H9 (cell line): Measurements from ENCODE around the gene DCLRE1A. TPM values are rescaled to one million over a fixed set of nuclear protein-coding genes. Genes with fewer than 3 reads are reported as not detected.

Experiments used
- DNase-seq: peaks from one replicate; pipeline ENCODE4 v3.0.0-alpha.2; 2017
- H2AFZ ChIP-seq: one replicate; pipeline ENCODE4 v1.6.1; 2013; ENCODE audit warnings: mild to moderate bottlenecking, low read length, control low read depth, moderate library complexity
- H2AK5ac ChIP-seq: 2 replicates; pipeline ENCODE4 v1.6.1; 2013; ENCODE audit warnings: low read length, control low read depth, mixed read lengths; ENCODE audit not compliant: insufficient read length
- H2BK120ac ChIP-seq: one replicate; pipeline ENCODE4 v1.6.1; 2013; ENCODE audit warnings: low read depth, mild to moderate bottlenecking, low read length, control low read depth, inconsistent platforms; ENCODE audit not compliant: poor library complexity, severe bottlenecking
- H2BK12ac ChIP-seq: 2 replicates; pipeline ENCODE4 v1.6.1; 2013; ENCODE audit warnings: low read length, control low read depth, mixed read lengths, low read depth; ENCODE audit not compliant: insufficient read length
- H2BK15ac ChIP-seq: 2 replicates; pipeline ENCODE4 v1.6.1; 2013; ENCODE audit warnings: low read depth, low read length, control low read depth
- H2BK20ac ChIP-seq: one replicate; pipeline ENCODE4 v1.6.1; 2013; ENCODE audit warnings: low read depth, mild to moderate bottlenecking, low read length, control low read depth, inconsistent platforms; ENCODE audit not compliant: poor library complexity, severe bottlenecking
- H2BK5ac ChIP-seq: 2 replicates; pipeline ENCODE4 v1.6.1; 2013; ENCODE audit warnings: low read length, control low read depth, mixed read lengths; ENCODE audit not compliant: insufficient read length
- H3K14ac ChIP-seq: 2 replicates; pipeline ENCODE4 v1.6.1; 2013; ENCODE audit warnings: low read length, control low read depth; ENCODE audit not compliant: insufficient read depth
- H3K18ac ChIP-seq: 2 replicates; pipeline ENCODE4 v1.6.1; 2013; ENCODE audit warnings: low read depth, mild to moderate bottlenecking, mixed read lengths, low read length, control low read depth; ENCODE audit not compliant: insufficient read length
- H3K23ac ChIP-seq: 2 replicates; pipeline ENCODE4 v1.6.1; 2013; ENCODE audit warnings: low read length, control low read depth, mixed read lengths, low read depth; ENCODE audit not compliant: insufficient read length
- H3K23me2 ChIP-seq: 2 replicates; pipeline ENCODE4 v1.6.1; 2013; ENCODE audit warnings: low read depth, mild to moderate bottlenecking, mixed read lengths, low read length, control low read depth; ENCODE audit not compliant: insufficient read length, poor library complexity, severe bottlenecking
- H3K27ac ChIP-seq: 2 replicates; pipeline ENCODE4 v1.5.1; 2013; ENCODE audit warnings: low read length, control low read depth, mixed read lengths, low read depth; ENCODE audit not compliant: insufficient read length
- H3K27me3 ChIP-seq: 2 replicates; pipeline ENCODE4 v1.6.1; 2013; ENCODE audit warnings: low read length, control low read depth, inconsistent platforms; ENCODE audit not compliant: insufficient read depth
- H3K4ac ChIP-seq: 2 replicates; pipeline ENCODE4 v1.6.1; 2013; ENCODE audit warnings: low read depth, mild to moderate bottlenecking, control low read depth, inconsistent platforms, low read length, moderate library complexity
- H3K4me1 ChIP-seq: 2 replicates; pipeline ENCODE4 v1.6.1; 2013; ENCODE audit warnings: low read length, control low read depth, inconsistent platforms; ENCODE audit not compliant: insufficient read depth
- H3K4me2 ChIP-seq: 2 replicates; pipeline ENCODE4 v1.6.1; 2013; ENCODE audit warnings: low read length, control low read depth, mixed read lengths; ENCODE audit not compliant: insufficient read length, insufficient read depth
- H3K56ac ChIP-seq: 2 replicates; pipeline ENCODE4 v1.6.1; 2013; ENCODE audit warnings: low read depth, mild to moderate bottlenecking, mixed read lengths, low read length, control low read depth; ENCODE audit not compliant: insufficient read length
- H3K79me1 ChIP-seq: 2 replicates; pipeline ENCODE4 v1.6.1; 2013; ENCODE audit warnings: low read depth, mild to moderate bottlenecking, moderate library complexity, low read length, control low read depth, inconsistent platforms; ENCODE audit not compliant: insufficient read depth, poor library complexity, severe bottlenecking
- H3K79me2 ChIP-seq: 2 replicates; pipeline ENCODE4 v1.6.1; 2013; ENCODE audit warnings: low read length, control low read depth, inconsistent platforms; ENCODE audit not compliant: insufficient read depth
- H3K9ac ChIP-seq: 2 replicates; pipeline ENCODE4 v1.6.1; 2013; ENCODE audit warnings: low read length, control low read depth, mixed read lengths; ENCODE audit not compliant: insufficient read length; ENCODE audit errors: extremely low read depth
- H3K9me3 ChIP-seq: one replicate; pipeline ENCODE4 v1.6.1; 2013; ENCODE audit warnings: low read depth, low read length, inconsistent platforms; ENCODE audit not compliant: control insufficient read depth
- H3T11ph ChIP-seq: one replicate; pipeline ENCODE4 v1.6.1; 2013; ENCODE audit warnings: mild to moderate bottlenecking, low read length, control low read depth, inconsistent platforms
- H4K20me1 ChIP-seq: one replicate; pipeline ENCODE4 v1.6.1; 2013; ENCODE audit not compliant: control insufficient read depth, insufficient read length, insufficient read depth
- H4K5ac ChIP-seq: 2 replicates; pipeline ENCODE4 v1.6.1; 2013; ENCODE audit warnings: low read depth, mild to moderate bottlenecking, mixed read lengths, low read length, control low read depth; ENCODE audit not compliant: insufficient read length
- H4K8ac ChIP-seq: replicated peaks from 2 replicates; pipeline ENCODE4 v1.6.1; 2013; ENCODE audit warnings: low read length, control low read depth, mixed read lengths, low read depth; ENCODE audit not compliant: insufficient read length
- H4K91ac ChIP-seq: 2 replicates; pipeline ENCODE4 v1.6.1; 2013; ENCODE audit warnings: low read depth, mild to moderate bottlenecking, moderate library complexity, mixed read lengths, low read length, control low read depth; ENCODE audit not compliant: insufficient read length
- H3K27ac Mint-ChIP-seq, 3 experiments: 2 replicates in 2 of 3; 3 replicates in 1 of 3; pipeline ENCODE4 v1.8.0; 2020 to 2021; ENCODE audit warnings: mixed read lengths in 3 of 3, mild to moderate bottlenecking in 1 of 3, moderate library complexity in 1 of 3
- H3K27me3 Mint-ChIP-seq: 2 replicates; pipeline ENCODE4 v1.8.0; 2021; ENCODE audit warnings: low read depth, mild to moderate bottlenecking, moderate library complexity, mixed read lengths
- H3K36me3 Mint-ChIP-seq, 3 experiments: 2 replicates in 2 of 3; 3 replicates in 1 of 3; pipeline ENCODE4 v1.8.0; 2020 to 2021; ENCODE audit warnings: low read depth in 3 of 3, mixed read lengths in 3 of 3; ENCODE audit not compliant: insufficient read depth in 1 of 3
- H3K4me1 Mint-ChIP-seq, 2 experiments: 2 replicates each; pipeline ENCODE4 v1.8.0; 2020; ENCODE audit warnings: mixed read lengths in 2 of 2
- H3K4me3 Mint-ChIP-seq, 2 experiments: 2 replicates in 1 of 2; 3 replicates in 1 of 2; pipeline ENCODE4 v1.8.0; 2020 to 2021; ENCODE audit warnings: mild to moderate bottlenecking in 2 of 2, mixed read lengths in 2 of 2, moderate library complexity in 1 of 2
- H3K9me3 Mint-ChIP-seq, 2 experiments: 2 replicates in 1 of 2; 3 replicates in 1 of 2; pipeline ENCODE4 v1.8.0; 2020; ENCODE audit warnings: mild to moderate bottlenecking in 2 of 2, mixed read lengths in 2 of 2, moderate library complexity in 1 of 2
- CTCF ChIP-seq: fragments of 200-600 bp; sonication (generic); conservative IDR thresholded peaks from 3 replicates; pipeline ENCODE4 v1.8.0; 2021; ENCODE audit warnings: antibody characterized with exemption, mild to moderate bottlenecking
- WGBS: extraction: QIAGEN DNeasy Blood & Tissue Kit; methylation state at CpG from one replicate; pipeline ENCODE4 v1.1.7; 2013; ENCODE audit warnings: missing lambda C conversion rate, low lambda C conversion rate, mixed read lengths; ENCODE audit not compliant: insufficient read length; ENCODE audit errors: extremely low coverage; 5-methylcytosine and 5-hydroxymethylcytosine counted together
- total RNA-seq: library from RNA; stranded (reverse); gene quantifications from 2 replicates; pipeline ENCODE4 v1.2.1, GENCODE V29; 2021

The DCLRE1A gene
- total RNA-seq, 1 experiment from 2014 or later: 9.9 TPM

- no peak overlapping the region for H2AK5ac ChIP-seq
- no peak overlapping the region for H3K18ac ChIP-seq
- H3K56ac ChIP-seq: no peak overlapping the region
- H3K79me1 ChIP-seq: no peaks in the 10 kb centered on the region
- no peak overlapping the region for H4K8ac ChIP-seq
- no peak overlapping the region for H3K23ac ChIP-seq
- H4K91ac ChIP-seq: no peak overlapping the region
- no peak overlapping the region for H2BK120ac ChIP-seq
- no peak overlapping the region for H4K5ac ChIP-seq
- H2AFZ ChIP-seq: no peak overlapping the region
- Mint-ChIP-seq H3K27ac (no peak overlapping the region), H3K36me3 (peaks cover 0 to 26% (median 16%) of the 10 kb centered on the region in 3 experiments; a peak in 5 of 7 replicates), H3K27me3 (no peaks in the 10 kb centered on the region), H3K4me3 (no peak overlapping the region), H3K4me1 (peaks cover 7 to 8% of the 10 kb centered on the region in 2 experiments; a peak in 2 of 4 replicates), H3K9me3 (no peaks in the 10 kb centered on the region)
- H3K9me3 ChIP-seq: no peaks in the 10 kb centered on the region
- no peak overlapping the region for H3K4me2 ChIP-seq
- H4K20me1 ChIP-seq: no peaks in the 10 kb centered on the region
- no peak overlapping the region for H3T11ph ChIP-seq
- no peak for DNase-seq
- H2BK20ac ChIP-seq: no peak overlapping the region
- H3K9ac ChIP-seq: no peak overlapping the region
- no peak overlapping the region for H2BK12ac ChIP-seq
- no CpG with 5 or more reads among the region's 2 CpGs for WGBS
- no peaks in the 10 kb centered on the region for H3K23me2 ChIP-seq
- H2BK5ac ChIP-seq: no peak overlapping the region
- H3K14ac ChIP-seq: no peak overlapping the region
- H3K4ac ChIP-seq: no peak overlapping the region
- no peaks in the 10 kb centered on the region for H3K79me2 ChIP-seq
- H3K27ac ChIP-seq: no peak overlapping the region
- H3K27me3 ChIP-seq: no peaks in the 10 kb centered on the region
- TF ChIP-seq CTCF: no peak
- no peaks in the 10 kb centered on the region for H3K4me1 ChIP-seq
- no peak overlapping the region for H2BK15ac ChIP-seq
Measured at GRCh38 chr10:113846036-113846435, 7.8 kb downstream of the DCLRE1A start.
